ENCODE measurements around the gene SAMD13. TPM values are rescaled to one million over a fixed set of nuclear protein-coding genes. Genes with fewer than 3 reads are reported as not detected.

Gene SAMD13
- total RNA-seq, 4 donors from 2014 or later, result 0.31 to 0.67 (median 0.57) TPM; not detected in 1

DNA sequence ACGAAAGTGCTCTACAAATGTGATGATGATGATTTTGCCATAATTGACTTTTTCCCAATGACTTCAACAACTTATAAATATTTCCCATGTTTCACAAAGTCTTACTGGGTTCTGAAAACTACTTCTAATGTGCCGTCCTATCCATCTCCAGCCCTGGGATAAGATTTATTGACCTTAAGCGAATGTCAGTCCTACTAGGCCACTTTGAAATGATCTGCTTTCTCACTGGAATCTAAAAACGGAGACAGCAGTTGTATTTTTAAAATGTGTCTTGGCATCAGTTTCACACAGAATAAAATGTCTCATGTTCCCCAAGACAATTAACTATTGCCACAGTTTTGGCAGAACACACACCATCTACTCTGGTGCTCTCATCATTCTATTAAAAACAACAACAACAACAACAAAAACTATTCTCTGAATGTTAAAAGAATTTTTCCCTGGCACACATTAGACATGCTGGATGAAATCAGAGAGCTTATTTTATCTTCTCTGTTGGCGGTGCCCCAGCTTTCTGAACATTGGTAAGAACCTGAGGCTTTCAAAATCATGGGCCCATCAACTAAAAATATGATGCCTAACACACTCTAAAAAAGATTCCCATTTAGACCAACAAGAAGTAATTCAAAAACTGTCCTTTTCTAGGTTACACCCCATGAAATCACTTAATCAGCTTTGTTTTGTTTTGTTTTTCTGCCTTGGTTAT lies 73.6 kb downstream of the SAMD13 start:
- WGBS, 2 donors (ENCODE audit: low coverage in 1 of 2), result 46 to 52% methylated on average over 4 to 5 of the region's 5 CpGs
- Histone ChIP-seq H3K9me3 (no peaks in the 10 kb centered on the region), H3K27me3 (no peaks in the 10 kb centered on the region), H3K4me3 (no peak overlapping the region), H3K4me1 (peaks cover 0 to 35% (median 0%) of the 10 kb centered on the region in 3 donors), H3K36me3 (no peaks in the 10 kb centered on the region), H3K27ac (peak overlapping the region in 1 of 4 donors; percentile 58)
- TF ChIP-seq, protein P1, sequence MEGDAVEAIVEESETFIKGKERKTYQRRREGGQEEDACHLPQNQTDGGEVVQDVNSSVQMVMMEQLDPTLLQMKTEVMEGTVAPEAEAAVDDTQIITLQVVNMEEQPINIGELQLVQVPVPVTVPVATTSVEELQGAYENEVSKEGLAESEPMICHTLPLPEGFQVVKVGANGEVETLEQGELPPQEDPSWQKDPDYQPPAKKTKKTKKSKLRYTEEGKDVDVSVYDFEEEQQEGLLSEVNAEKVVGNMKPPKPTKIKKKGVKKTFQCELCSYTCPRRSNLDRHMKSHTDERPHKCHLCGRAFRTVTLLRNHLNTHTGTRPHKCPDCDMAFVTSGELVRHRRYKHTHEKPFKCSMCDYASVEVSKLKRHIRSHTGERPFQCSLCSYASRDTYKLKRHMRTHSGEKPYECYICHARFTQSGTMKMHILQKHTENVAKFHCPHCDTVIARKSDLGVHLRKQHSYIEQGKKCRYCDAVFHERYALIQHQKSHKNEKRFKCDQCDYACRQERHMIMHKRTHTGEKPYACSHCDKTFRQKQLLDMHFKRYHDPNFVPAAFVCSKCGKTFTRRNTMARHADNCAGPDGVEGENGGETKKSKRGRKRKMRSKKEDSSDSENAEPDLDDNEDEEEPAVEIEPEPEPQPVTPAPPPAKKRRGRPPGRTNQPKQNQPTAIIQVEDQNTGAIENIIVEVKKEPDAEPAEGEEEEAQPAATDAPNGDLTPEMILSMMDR (IDR thresholded peaks at IDR 0.05), result no peak
- peak; percentile 25 for TF ChIP-seq POLR2AphosphoS5 (IDR thresholded peaks at IDR 0.05)
- peak; percentile 81 for ATAC-seq

DNA sequence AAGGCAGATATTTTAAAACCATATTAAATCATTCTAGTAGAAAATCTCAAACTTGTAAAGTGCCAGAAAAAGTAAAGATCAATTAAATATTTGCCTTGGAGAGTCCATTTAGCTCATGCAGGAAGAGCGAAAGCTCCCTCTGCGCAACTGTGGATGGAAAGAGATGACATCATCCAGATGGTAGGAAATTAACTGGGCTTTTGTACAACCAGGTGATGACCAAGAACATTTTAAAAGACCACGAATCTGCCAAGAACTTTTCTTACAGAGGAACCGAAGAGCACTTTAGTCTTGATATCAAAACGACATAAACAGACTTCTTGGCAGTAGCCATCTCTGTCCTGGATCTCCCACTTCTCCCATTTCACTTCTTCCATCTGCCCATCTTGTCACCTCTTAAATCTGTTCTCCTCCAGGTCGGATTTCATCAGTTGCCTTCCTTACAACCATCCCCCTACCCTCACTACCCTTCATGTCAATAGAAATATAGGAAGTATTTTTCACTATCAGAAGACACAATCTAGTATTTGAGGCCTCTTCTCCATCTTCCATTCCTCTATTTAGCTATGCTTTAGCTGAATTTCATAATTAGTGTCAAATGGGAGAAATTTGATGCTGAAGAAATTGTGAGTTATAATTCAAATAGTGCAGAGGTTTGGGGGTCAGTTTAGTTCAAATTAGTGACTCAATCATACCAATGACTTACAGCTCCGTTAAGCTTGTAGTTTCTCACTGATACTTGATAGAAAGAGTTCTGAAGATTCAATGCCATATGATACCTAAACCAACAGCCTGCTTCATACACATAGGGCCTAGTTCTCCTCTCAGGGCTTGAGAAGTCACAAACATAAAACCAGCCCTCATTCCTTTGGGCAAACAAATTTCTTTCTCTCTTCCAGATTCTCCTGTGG lies 74.7 kb downstream of the SAMD13 start:
- Histone ChIP-seq H3K4me1 (peaks cover 0 to 35% (median 0%) of the 10 kb centered on the region in 3 donors), H3K27ac (peak overlapping the region in 2 of 4 donors; percentile 21 to 58), H3K9me3 (no peaks in the 10 kb centered on the region), H3K4me3 (no peak overlapping the region), H3K27me3 (no peaks in the 10 kb centered on the region), H3K36me3 (no peaks in the 10 kb centered on the region)
- ATAC-seq, result no peak
- TF ChIP-seq, protein P1 (IDR thresholded peaks at IDR 0.05), result no peak
- WGBS, 2 donors (ENCODE audit: low coverage in 1 of 2), result 59 to 65% methylated on average over 5 to 7 of the region's 7 CpGs

DNA sequence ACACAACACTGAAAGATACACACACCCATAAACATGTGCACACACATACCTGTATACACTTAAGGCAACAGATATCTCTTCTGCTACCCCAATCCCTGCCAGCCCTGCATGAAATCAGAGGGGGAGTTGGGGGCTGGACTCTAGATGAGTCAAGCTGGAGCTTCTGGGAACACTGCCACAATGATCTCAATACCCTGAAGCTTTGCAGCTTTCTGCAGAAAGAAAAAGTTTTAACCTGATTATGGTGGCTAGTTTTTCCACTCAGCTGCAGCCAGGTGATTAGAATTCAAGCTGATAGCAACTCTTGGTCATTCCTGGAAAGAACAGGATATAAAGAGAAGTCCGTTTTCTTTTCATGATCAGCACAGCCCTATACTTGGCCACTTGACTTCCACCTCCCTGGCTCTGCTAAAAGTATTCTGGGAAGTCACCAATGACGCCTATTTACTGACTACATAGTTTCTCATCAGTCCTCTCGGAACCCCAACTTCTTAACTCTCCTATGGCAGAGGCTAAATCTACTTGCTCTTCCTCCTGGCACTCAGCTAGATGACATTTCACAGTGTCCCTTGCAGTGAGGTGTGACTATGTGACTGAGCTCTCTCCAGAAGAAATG lies 76.1 kb downstream of the SAMD13 start:
- ATAC-seq, result no peak
- TF ChIP-seq POLR2A (IDR thresholded peaks at IDR 0.05) (no peak), EP300 (IDR thresholded peaks at IDR 0.05) (no peak), POLR2AphosphoS5 (IDR thresholded peaks at IDR 0.05) (no peak)
- TF ChIP-seq, protein P1 (IDR thresholded peaks at IDR 0.05), result no peak
- 19 to 21% methylated on average over 2 to 3 of the region's 3 CpGs for WGBS, 2 donors (ENCODE audit: low coverage in 1 of 2)
- Histone ChIP-seq H3K36me3 (no peaks in the 10 kb centered on the region), H3K9me3 (no peaks in the 10 kb centered on the region), H3K4me3 (no peak overlapping the region), H3K27ac (peak overlapping the region in 1 of 4 donors; percentile 58), H3K4me1 (peaks cover 0 to 35% (median 0%) of the 10 kb centered on the region in 3 donors), H3K27me3 (no peaks in the 10 kb centered on the region)

DNA sequence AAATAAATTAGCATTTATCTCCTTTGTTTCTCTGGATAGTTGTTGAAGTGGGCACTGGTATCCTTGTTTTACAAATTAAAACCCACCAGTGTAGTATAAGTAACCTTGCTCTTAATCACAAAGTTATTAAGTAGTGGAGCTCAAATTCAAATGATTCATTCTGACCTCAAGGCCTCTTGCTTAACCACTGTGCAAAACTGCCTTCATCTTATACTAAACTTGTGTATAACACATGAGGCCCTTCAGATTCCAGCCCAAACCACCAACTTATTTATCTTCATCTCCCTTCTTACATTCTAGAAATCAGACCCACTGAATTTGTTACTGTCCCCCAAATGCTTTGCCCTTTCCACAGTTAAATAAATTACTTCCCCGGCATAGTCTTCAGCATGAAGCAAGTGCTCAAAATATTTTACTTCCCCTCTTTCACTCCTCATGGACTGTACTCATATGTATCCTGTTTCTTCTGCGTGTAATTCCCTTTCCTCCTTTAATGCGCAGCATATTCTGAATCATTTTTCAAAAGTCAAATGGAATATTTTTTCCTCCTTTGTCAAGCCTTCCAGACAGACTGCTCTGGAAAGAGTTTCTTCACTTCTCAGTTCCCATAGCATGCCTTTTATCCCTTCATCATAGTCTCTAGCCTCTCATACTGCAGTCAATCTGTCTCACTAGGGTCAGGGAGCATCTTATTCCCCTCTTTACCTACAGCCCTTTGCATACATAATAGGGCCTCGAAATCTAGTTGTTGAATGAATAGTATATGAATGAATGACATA lies 77.8 kb downstream of the SAMD13 start:
- no peak for TF ChIP-seq EP300 (IDR thresholded peaks at IDR 0.05)
- no peak for TF ChIP-seq POLR2A (IDR thresholded peaks at IDR 0.05)
- no peak for TF ChIP-seq POLR2AphosphoS5 (IDR thresholded peaks at IDR 0.05)
- TF ChIP-seq, protein P1 (IDR thresholded peaks at IDR 0.05), result no peak
- 63 to 81% methylated on average over 3 to 4 of the region's 4 CpGs for WGBS, 2 donors (ENCODE audit: low coverage in 1 of 2)
- Histone ChIP-seq H3K27me3 (no peaks in the 10 kb centered on the region), H3K4me1 (peaks cover 0 to 31% (median 0%) of the 10 kb centered on the region in 3 donors), H3K4me3 (no peak overlapping the region), H3K27ac (no peak overlapping the region), H3K36me3 (no peaks in the 10 kb centered on the region), H3K9me3 (no peaks in the 10 kb centered on the region)
- no peak for ATAC-seq

Measured in gastroesophageal sphincter (tissue), 4 donors.